Right lobe of liver (tissue), 4 donors: ENCODE results near the gene C4orf50.

Source experiments
- CTCF ChIP-seq, 4 donors: fragments of 200-600 bp in 3 of 4; fragments of 450-650 bp in 1 of 4; IDR thresholded peaks; one replicate each; pipeline versions ENCODE4 v1.5.1 to v1.8.0; 2016 to 2022; ENCODE audit warnings: antibody characterized with exemption in 4 of 4, mild to moderate bottlenecking in 2 of 4
- POLR2A ChIP-seq: fragments of 450-650 bp; IDR thresholded peaks from one replicate; pipeline ENCODE4 v1.6.1; 2017; ENCODE audit warnings: antibody characterized with exemption, mild to moderate bottlenecking
- donor health status: DM: no; HTN: no; CAD: no.
- donor health status: DM: no; HTN: no; CAD: no.
- donor health status: DM: no; HTN: yes; CAD: no.

- TF ChIP-seq CTCF (IDR thresholded peaks at IDR 0.05) = no peak
- no peak for TF ChIP-seq POLR2A
Observed at GRCh38 chr4:6044805-6045204, 26.6 kb upstream of the C4orf50 start.
